Left lung (tissue), 10 donors: ENCODE data around the gene BIRC7. TPM values are rescaled to one million over a fixed set of nuclear protein-coding genes. Genes with fewer than 3 reads are reported as not detected.

Source experiments
- ATAC-seq: fragments of 200-7000 bp; cut with Tn5 transposase; one replicate; pipeline ENCODE4 v1.9.1; 2020; ENCODE audit warnings: moderate library complexity
- DNase-seq, 4 donors: peaks; one replicate each; pipeline ENCODE4 v3.0.0-alpha.2; 2013 to 2020
- H3K27ac ChIP-seq, 2 donors: fragments of 200-600 bp; sonication (generic) in 1 of 2; one replicate each; pipeline versions ENCODE4 v1.5.0 to v1.8.0; 2020 to 2021
- H3K27me3 ChIP-seq, 2 donors: fragments of 200-600 bp; sonication (generic) in 1 of 2; one replicate each; pipeline versions ENCODE4 v1.5.0 to v1.8.0; 2020 to 2021
- H3K36me3 ChIP-seq, 2 donors: fragments of 200-600 bp; sonication (generic) in 1 of 2; one replicate each; pipeline versions ENCODE4 v1.5.0 to v1.8.0; 2020 to 2021
- H3K4me1 ChIP-seq, 2 donors: fragments of 200-600 bp; one replicate each; pipeline ENCODE4 v1.8.0; 2021
- H3K4me3 ChIP-seq, 2 donors: fragments of 200-600 bp; sonication (generic) in 1 of 2; one replicate each; pipeline versions ENCODE4 v1.5.0 to v1.8.0; 2020 to 2021; ENCODE audit warnings: mild to moderate bottlenecking in 1 of 2
- H3K9me3 ChIP-seq, 2 donors: fragments of 200-600 bp; sonication (generic) in 1 of 2; one replicate each; pipeline versions ENCODE4 v1.5.0 to v1.8.0; 2020 to 2021
- intact Hi-C, 2 donors: fragments of 100-400 bp; cut with DNase I; formaldehyde crosslinking; loops; one replicate each; pipeline versions ENCODE4 v1.11.2 to v1.14.2; 2022
- polyA plus RNA-seq, 6 donors: library from polyadenylated mRNA; unstranded; fragments of 120-200 nt; gene quantifications; one replicate each; pipeline ENCODE4 v1.2.1, GENCODE V29; 2013; ENCODE audit not compliant: insufficient read length in 6 of 6
- total RNA-seq, 2 donors: library from RNA; stranded (reverse); fragmentation: NEBNext Ultra II Directional; extraction: Animal tissue kit (Norgen Biotek cat#: 25700); gene quantifications; one replicate each; pipeline ENCODE4 v1.2.1, GENCODE V29; 2021
- TF ChIP-seq, protein P1 (sequence below), 2 donors: fragments of 200-600 bp; sonication (generic) in 1 of 2; IDR thresholded peaks; one replicate each; pipeline versions ENCODE4 v1.5.0 to v1.8.0; 2021; ENCODE audit warnings: antibody characterized with exemption in 2 of 2
- donor health status: DM: no; HTN: yes; CAD: no.
- donor health status: DM: no; HTN: no; CAD: no.

The BIRC7 gene
- total and polyA plus RNA-seq, 8 donors, result 0.24 to 0.64 (median 0.42) TPM; not detected in 4

GRCh38 chr20:63230800-63231268 is 4.9 kb upstream of the BIRC7 start:
- Histone ChIP-seq H3K4me1 (no peaks in the 10 kb centered on the region), H3K4me3 (no peak overlapping the region), H3K27ac (no peak overlapping the region), H3K27me3 (peaks cover 3 to 79% of the 10 kb centered on the region in 2 donors), H3K36me3 (no peaks in the 10 kb centered on the region), H3K9me3 (no peaks in the 10 kb centered on the region)
- TF ChIP-seq, protein P1, sequence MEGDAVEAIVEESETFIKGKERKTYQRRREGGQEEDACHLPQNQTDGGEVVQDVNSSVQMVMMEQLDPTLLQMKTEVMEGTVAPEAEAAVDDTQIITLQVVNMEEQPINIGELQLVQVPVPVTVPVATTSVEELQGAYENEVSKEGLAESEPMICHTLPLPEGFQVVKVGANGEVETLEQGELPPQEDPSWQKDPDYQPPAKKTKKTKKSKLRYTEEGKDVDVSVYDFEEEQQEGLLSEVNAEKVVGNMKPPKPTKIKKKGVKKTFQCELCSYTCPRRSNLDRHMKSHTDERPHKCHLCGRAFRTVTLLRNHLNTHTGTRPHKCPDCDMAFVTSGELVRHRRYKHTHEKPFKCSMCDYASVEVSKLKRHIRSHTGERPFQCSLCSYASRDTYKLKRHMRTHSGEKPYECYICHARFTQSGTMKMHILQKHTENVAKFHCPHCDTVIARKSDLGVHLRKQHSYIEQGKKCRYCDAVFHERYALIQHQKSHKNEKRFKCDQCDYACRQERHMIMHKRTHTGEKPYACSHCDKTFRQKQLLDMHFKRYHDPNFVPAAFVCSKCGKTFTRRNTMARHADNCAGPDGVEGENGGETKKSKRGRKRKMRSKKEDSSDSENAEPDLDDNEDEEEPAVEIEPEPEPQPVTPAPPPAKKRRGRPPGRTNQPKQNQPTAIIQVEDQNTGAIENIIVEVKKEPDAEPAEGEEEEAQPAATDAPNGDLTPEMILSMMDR (IDR thresholded peaks at IDR 0.05), result peak; percentile 15 to 30
- DNase-seq (peak in 2 of 4 donors; percentile 71 to 76), ATAC-seq (peak; percentile 81)
- intact Hi-C loops, result no loop called here

DNA sequence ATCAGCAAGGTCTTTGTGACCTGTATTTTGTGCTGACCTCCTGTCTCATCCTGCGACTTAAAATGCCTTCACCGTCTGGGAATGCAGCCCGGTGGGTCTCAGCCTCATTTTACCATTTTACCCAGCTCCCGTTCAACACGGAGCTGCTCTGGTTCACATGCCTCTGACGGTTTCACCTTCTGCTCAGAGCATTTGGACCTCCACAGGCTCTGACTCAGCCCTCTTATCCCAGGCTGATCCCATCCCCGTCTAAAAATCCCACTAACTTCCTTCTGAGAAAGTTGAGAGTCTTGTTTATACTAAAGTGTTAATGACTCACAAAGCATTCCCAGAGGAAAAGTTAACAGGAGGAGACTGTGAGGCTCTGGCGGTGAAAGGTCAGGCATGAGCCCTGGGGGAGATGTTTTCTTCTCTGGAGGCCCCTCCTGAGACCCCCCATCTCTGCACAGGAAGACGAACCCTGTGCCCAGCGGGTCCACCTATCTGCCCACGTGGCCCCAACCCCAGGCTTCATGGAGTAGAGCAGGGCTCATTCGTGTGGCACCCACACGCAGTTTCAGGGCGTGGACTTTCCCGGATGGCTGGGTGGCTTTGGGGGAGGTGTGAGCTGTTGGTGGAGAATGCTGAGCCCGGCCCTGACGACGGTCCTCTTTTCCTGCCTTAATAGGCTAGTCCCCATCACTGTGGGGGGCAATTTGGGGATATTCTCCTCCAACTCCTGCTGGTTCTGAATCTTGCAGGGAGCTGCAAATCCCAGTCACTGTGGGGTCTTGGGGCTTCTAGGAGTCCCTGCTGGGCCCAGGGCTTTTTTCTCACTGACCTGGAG is 3.3 kb upstream of the BIRC7 start:
- ATAC-seq (peak; percentile 38), DNase-seq (peak in 1 of 4 donors; percentile 49)
- intact Hi-C loops, result no loop called here
- Histone ChIP-seq H3K4me3 (no peak overlapping the region), H3K27ac (no peak overlapping the region), H3K27me3 (peaks cover 3 to 95% of the 10 kb centered on the region in 2 donors), H3K36me3 (no peaks in the 10 kb centered on the region), H3K9me3 (no peaks in the 10 kb centered on the region), H3K4me1 (no peaks in the 10 kb centered on the region)
- TF ChIP-seq, protein P1 (IDR thresholded peaks at IDR 0.05), result no peak

- Histone ChIP-seq H3K36me3 (no peaks in the 10 kb centered on the region), H3K9me3 (no peaks in the 10 kb centered on the region), H3K27me3 (peaks cover 3 to 97% of the 10 kb centered on the region in 2 donors), H3K4me3 (no peak overlapping the region), H3K27ac (no peak overlapping the region), H3K4me1 (no peaks in the 10 kb centered on the region)
- DNase-seq, result no peak
- no peak for ATAC-seq
- intact Hi-C loops, result no loop called here
- TF ChIP-seq, protein P1 (IDR thresholded peaks at IDR 0.05), result no peak
These were observed 2.7 kb upstream of the BIRC7 start for GRCh38 chr20:63233061-63233344.

DNA sequence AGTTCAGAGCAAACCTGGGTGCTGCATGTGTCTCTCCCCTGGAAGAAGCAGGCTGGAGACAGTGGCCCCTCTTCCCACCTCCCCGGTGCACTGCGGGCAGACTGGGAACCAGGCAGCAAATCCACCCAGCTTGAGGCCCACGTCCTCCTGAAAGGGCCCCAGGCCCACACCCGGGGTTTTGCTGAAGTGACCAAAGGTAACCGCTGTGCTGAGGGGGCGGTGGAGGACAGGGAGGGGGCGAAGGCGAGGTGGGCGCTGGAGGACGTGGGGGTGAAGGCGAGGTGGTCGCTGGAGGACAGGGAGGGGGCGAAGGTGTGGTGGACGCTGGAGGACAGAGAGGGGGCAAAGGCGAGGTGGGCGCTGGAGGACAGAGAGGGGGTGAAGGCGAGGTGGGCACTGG is 1.8 kb upstream of the BIRC7 start:
- no peak for ATAC-seq
- peak in 1 of 4 donors; percentile 59 for DNase-seq
- no peaks in the 10 kb centered on the region for H3K36me3 ChIP-seq
- H3K27me3 ChIP-seq, result peaks cover 0 to 97% of the 10 kb centered on the region in 2 donors
- no peak overlapping the region for H3K27ac ChIP-seq
- no peaks in the 10 kb centered on the region for H3K4me1 ChIP-seq
- H3K9me3 ChIP-seq, result no peaks in the 10 kb centered on the region
- intact Hi-C loops, result no loop called here
- TF ChIP-seq, protein P1 (IDR thresholded peaks at IDR 0.05), result no peak
- H3K4me3 ChIP-seq, result no peak overlapping the region

GRCh38 chr20:63234693-63235398 is 859 bp upstream of the BIRC7 start:
- no peak for DNase-seq
- peak; percentile 46 for ATAC-seq
- TF ChIP-seq, protein P1 (IDR thresholded peaks at IDR 0.05), result no peak
- Histone ChIP-seq H3K36me3 (no peaks in the 10 kb centered on the region), H3K27me3 (peaks cover 0 to 98% of the 10 kb centered on the region in 2 donors), H3K4me1 (no peaks in the 10 kb centered on the region), H3K27ac (no peak overlapping the region), H3K4me3 (no peak overlapping the region), H3K9me3 (no peaks in the 10 kb centered on the region)
- intact Hi-C loops, result no loop called here
